T-helper 1 cell treated with Interleukin-12 subunit alpha and Interleukin-12 subunit beta and Interleukin-4 antibody, amounts not matched to agents 30 μg/mL and 1 μg/mL, for 36 hours (primary cell): Measurements from ENCODE around the gene CFAP97D1.

ENCODE experiments used
- H3K27ac Mint-ChIP-seq: one replicate; pipeline ENCODE4 v1.8.0; 2021; ENCODE audit warnings: mild to moderate bottlenecking, mixed read lengths
- H3K27me3 Mint-ChIP-seq: one replicate; pipeline ENCODE4 v1.8.0; 2021; ENCODE audit warnings: low read depth, mixed read lengths
- H3K36me3 Mint-ChIP-seq: one replicate; pipeline ENCODE4 v1.8.0; 2021; ENCODE audit warnings: low read depth, mixed read lengths
- H3K4me1 Mint-ChIP-seq: one replicate; pipeline ENCODE4 v1.8.0; 2021; ENCODE audit warnings: low read depth, mixed read lengths
- H3K4me3 Mint-ChIP-seq: one replicate; pipeline ENCODE4 v1.8.0; 2021; ENCODE audit warnings: mild to moderate bottlenecking, moderate library complexity, mixed read lengths
- H3K9me3 Mint-ChIP-seq: one replicate; pipeline ENCODE4 v1.8.0; 2021; ENCODE audit warnings: mixed read lengths

The CFAP97D1 gene

DNA sequence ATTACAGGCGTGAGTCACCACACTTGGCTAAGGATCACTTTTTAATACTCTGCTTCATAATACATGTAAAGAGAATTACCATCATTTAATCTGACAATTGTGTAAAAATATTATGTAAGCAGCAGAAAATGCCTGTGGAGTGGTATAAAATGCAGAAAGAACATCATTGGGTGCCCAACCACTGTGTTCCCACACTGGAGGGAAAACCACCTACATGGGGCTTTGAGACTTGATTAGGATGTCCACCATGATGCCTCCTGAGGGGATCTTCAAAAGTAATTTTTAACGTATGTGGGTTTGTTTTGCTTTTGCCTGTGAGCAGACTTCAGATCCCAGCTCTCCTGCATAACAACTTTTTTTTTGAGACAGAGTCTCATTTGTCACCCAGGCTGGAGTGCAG is 18.8 kb downstream of the CFAP97D1 start:
- peaks cover 41% of the 10 kb centered on the region for H3K27me3 Mint-ChIP-seq
- no peak overlapping the region for H3K27ac Mint-ChIP-seq
- no peak overlapping the region for H3K4me3 Mint-ChIP-seq
- H3K9me3 Mint-ChIP-seq: no peaks in the 10 kb centered on the region
- no peaks in the 10 kb centered on the region for H3K36me3 Mint-ChIP-seq
- no peaks in the 10 kb centered on the region for H3K4me1 Mint-ChIP-seq

DNA sequence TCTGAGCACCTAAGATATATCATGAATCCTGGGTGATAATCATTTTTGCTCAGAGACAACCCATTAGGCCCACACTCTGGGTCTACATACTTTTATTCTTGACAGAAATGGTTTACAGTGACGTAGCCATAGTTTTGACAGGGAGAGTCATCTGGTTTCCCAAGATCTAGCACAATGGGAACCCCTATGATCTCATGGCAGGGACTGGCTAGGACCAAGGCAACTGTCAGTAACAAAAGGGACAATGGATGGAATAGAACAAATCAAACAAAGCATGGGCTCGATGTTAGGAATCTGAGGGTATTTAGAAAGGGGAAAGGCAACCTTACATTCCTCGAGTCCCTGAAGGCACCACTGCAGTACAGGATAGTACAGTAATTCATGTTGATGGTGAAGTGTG is 20.5 kb downstream of the CFAP97D1 start:
- peaks cover 42% of the 10 kb centered on the region for H3K27me3 Mint-ChIP-seq

DNA sequence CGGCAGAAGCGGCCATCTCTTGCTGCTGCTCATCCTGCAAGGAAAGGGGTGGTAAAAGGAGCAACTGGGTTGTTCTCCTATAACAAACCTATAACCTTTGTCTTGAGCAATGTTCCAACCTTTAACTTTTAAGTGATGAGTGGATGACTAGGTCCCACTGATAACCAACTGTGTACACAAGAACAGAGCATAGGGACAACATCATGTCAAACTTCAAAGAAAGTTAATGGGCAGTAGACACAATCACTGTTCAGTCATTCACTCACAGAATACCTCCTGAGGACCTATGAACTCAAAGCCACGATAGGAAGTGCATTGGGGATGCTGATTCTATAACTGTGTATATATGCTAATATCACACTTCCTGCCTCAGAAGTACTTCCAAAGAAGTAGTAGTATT is 21.6 kb downstream of the CFAP97D1 start:
- no peaks in the 10 kb centered on the region for H3K4me1 Mint-ChIP-seq

More for the DNA sequence above, 20.5 kb downstream of the CFAP97D1 start:
- H3K36me3 Mint-ChIP-seq: no peaks in the 10 kb centered on the region
- no peaks in the 10 kb centered on the region for H3K9me3 Mint-ChIP-seq
- no peaks in the 10 kb centered on the region for H3K4me1 Mint-ChIP-seq
- H3K4me3 Mint-ChIP-seq: no peak overlapping the region
- H3K27ac Mint-ChIP-seq: no peak overlapping the region

DNA sequence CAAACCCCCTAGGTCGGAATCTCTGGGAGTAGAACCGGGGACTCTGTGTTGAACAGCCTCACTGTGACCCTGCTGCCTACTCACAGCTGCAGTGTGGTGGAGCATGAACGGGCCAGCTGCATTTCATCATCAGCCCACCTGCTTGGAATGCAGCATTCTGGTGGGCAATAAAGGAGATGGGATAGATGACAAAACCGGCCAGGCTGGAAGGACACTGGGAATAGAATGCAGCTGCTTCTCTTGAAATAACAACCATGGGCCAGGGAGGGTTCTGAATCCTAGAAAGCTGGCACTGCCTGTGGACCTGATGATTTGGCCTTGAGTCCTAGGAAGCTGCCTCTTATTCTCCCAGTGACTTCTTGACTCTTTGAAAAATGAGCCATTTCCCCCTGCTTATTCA is 23.5 kb downstream of the CFAP97D1 start:
- Mint-ChIP-seq H3K4me3 (no peak overlapping the region), H3K27me3 (peaks cover 35% of the 10 kb centered on the region), H3K27ac (no peak overlapping the region), H3K36me3 (no peaks in the 10 kb centered on the region), H3K9me3 (no peaks in the 10 kb centered on the region), H3K4me1 (no peaks in the 10 kb centered on the region)

More for the DNA sequence above, 21.6 kb downstream of the CFAP97D1 start:
- H3K36me3 Mint-ChIP-seq: no peaks in the 10 kb centered on the region
- H3K27ac Mint-ChIP-seq: no peak overlapping the region
- no peak overlapping the region for H3K4me3 Mint-ChIP-seq
- H3K9me3 Mint-ChIP-seq: no peaks in the 10 kb centered on the region
- peaks cover 35% of the 10 kb centered on the region for H3K27me3 Mint-ChIP-seq

DNA sequence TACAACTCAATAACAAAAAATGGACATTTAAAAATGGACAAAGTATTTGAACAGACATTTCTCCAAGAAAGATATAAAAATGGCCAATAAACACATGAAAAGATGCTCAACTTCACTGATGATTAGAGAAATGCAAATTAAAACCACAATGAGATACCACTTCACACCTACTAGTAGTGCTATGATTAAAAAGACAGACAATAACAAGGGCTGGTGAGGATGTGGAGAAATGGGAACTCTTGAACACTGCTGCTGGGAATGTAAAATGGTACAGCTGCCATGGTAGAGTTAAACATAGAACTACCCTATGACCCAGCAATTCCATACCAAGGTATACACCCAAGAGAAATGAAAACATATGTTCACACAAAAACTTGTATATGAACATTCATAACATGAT is 24.9 kb downstream of the CFAP97D1 start:
- H3K4me3 Mint-ChIP-seq: no peak overlapping the region
- H3K27me3 Mint-ChIP-seq: peaks cover 35% of the 10 kb centered on the region
- no peak overlapping the region for H3K27ac Mint-ChIP-seq
- no peaks in the 10 kb centered on the region for H3K4me1 Mint-ChIP-seq
- no peaks in the 10 kb centered on the region for H3K9me3 Mint-ChIP-seq
- H3K36me3 Mint-ChIP-seq: no peaks in the 10 kb centered on the region

DNA sequence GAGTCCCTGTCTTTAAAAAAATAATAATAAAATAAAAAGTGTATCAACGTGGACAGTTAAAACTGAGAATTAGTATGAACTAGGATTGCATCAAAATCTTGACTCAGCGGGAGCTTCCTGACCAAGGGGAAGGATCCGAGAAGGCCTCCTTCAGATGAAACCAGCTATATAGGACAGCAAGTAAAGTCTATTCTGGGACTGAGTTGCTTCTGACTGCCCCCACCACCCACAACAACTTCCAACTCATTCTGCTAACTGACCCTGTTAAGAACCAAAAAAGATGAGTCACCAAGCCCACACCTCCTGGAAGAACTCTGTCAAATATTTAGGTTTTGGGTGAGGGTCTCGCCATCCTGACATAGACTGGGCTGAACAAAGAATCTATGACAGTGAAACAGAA is 27.8 kb downstream of the CFAP97D1 start:
- H3K27me3 Mint-ChIP-seq: peaks cover 30% of the 10 kb centered on the region
- no peak overlapping the region for H3K27ac Mint-ChIP-seq
- no peaks in the 10 kb centered on the region for H3K9me3 Mint-ChIP-seq
- H3K36me3 Mint-ChIP-seq: no peaks in the 10 kb centered on the region
- H3K4me1 Mint-ChIP-seq: no peaks in the 10 kb centered on the region
- H3K4me3 Mint-ChIP-seq: no peak overlapping the region

DNA sequence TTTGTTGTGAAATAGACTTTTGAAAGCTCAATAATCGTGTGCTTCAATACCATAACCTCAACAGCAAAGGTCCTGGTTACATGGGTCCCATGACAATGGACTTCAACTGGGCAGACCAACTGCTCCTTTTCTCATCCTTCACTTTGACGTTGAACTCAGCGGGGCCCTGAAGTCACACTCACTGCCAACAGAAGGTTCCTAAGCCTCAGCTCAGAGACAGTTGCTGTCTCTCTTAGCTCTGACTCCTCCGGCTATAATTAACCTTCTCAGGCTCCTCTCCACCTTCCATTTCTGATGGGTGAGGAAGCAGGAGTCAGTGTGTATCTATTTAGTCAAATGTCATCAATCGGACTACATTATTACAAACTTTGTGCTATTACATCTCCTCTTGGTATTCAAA is 28.9 kb downstream of the CFAP97D1 start:
- no peaks in the 10 kb centered on the region for H3K9me3 Mint-ChIP-seq
- H3K36me3 Mint-ChIP-seq: no peaks in the 10 kb centered on the region
- H3K27me3 Mint-ChIP-seq: peaks cover 20% of the 10 kb centered on the region
- no peak overlapping the region for H3K4me3 Mint-ChIP-seq
- no peak overlapping the region for H3K27ac Mint-ChIP-seq
- no peaks in the 10 kb centered on the region for H3K4me1 Mint-ChIP-seq

DNA sequence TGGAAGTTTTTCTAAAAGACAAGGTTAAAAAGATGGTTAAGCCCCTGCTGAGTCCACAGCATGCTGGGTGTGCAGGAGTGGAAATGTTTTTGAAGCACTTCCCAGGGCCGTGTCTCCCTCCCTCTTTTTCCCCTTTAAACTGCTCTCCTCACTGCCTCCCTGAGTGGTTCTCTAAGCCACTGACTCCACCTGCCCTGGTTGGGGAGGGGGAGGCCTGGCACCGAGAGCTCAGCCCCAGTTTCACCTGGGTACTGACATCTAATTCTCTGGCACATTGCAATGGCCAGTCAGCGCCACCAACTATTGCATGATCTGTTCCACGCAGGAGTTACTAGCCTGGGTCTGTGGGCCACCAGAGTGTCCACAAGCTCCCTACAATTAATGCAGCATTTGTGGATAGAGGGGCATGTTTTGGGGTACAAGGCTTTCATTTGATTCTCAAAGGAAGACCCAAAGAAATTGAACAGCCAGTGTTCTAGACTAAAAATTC is 30.0 kb downstream of the CFAP97D1 start:
- peaks cover 11% of the 10 kb centered on the region for H3K27me3 Mint-ChIP-seq
- no peaks in the 10 kb centered on the region for H3K4me1 Mint-ChIP-seq
- no peaks in the 10 kb centered on the region for H3K36me3 Mint-ChIP-seq
- H3K9me3 Mint-ChIP-seq: no peaks in the 10 kb centered on the region
- no peak overlapping the region for H3K4me3 Mint-ChIP-seq
- no peak overlapping the region for H3K27ac Mint-ChIP-seq

DNA sequence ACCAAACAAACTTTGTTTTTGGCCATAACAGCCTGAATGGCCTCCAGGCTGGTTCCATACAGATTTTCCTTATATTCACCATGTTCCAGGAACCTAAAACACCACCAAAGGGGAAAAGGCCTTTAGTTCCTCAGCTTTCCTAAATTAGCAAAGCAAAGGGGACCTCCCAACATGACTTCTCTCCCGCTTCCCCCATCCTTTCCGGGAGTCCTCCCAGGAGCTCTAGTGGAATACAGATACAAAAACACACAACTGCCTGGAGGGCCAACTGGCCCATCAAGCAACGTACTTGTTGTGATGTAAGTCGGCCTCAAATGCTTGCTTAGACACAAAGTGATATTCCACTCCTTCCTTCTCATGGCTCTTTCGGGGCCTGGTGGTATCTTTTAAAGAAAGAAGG is 30.6 kb downstream of the CFAP97D1 start:
- Mint-ChIP-seq H3K4me1 (no peaks in the 10 kb centered on the region), H3K36me3 (no peaks in the 10 kb centered on the region), H3K27ac (no peak overlapping the region), H3K27me3 (peaks cover 10% of the 10 kb centered on the region), H3K4me3 (no peak overlapping the region), H3K9me3 (no peaks in the 10 kb centered on the region)

DNA sequence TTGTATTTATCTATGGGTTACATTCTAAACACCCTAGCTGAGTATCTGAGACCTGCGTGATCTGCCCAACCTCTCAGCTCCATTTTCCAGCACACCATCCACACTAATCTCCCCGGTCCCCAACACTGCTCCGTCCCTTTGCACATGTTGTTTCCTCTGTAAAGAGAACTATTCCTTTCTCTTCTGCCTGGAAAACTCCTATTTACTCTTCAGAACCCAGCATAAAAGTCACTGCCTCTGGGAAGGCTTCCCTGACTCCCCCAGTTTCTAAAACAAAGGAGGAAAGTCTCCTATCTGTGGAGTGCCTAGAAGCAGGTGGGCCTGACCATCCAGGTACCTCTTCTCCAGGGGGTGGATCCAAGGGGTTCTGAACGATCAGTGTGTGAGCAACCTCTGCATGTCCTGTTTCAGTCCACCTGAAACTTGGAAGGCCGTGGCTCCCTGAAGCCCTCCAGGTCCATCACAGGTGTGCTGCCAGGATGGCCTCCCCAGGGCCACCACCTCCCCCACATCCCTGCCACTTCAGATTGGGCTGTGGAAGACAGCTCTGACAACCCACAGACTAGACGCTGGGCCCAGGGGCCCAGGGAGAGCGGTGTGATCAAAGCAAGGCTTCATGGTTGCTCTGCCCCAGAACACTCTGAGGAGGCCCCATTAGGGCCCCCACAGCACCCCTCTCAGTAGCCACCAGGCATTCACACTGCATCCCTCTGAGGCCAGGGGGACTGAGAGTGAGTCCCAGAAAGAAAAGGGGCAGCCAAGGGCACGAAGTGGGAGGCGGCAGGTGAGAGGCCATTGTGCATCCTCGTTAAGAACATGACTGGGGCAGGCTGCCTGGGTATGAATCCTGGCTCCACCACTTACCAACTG is 32.4 kb downstream of the CFAP97D1 start:
- Mint-ChIP-seq H3K27ac (no peak overlapping the region), H3K9me3 (no peaks in the 10 kb centered on the region), H3K36me3 (no peaks in the 10 kb centered on the region), H3K4me1 (no peaks in the 10 kb centered on the region), H3K27me3 (peaks cover 10% of the 10 kb centered on the region), H3K4me3 (no peak overlapping the region)

DNA sequence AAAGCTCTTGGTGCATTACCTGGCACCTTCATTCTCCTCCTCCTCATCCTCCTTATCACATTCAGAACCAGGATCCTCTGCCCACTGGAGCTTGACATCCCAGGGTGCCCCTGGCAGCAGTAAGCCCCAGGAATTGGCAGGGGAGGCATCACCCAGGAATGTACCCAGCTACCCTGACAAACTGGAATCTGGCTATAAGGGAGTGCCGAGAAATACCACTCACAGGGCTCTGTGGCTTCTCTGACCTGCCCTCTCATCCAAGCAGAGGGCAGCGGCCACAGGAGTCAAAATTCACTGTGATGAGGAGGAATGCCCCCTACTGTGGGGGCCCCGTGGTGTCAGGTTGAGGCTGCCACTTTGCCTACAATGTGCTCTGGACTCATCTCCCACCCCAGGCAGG is 33.2 kb downstream of the CFAP97D1 start:
- H3K27me3 Mint-ChIP-seq: peaks cover 10% of the 10 kb centered on the region
- H3K36me3 Mint-ChIP-seq: no peaks in the 10 kb centered on the region
- H3K4me1 Mint-ChIP-seq: no peaks in the 10 kb centered on the region
- no peak overlapping the region for H3K4me3 Mint-ChIP-seq
- no peak overlapping the region for H3K27ac Mint-ChIP-seq
- no peaks in the 10 kb centered on the region for H3K9me3 Mint-ChIP-seq

DNA sequence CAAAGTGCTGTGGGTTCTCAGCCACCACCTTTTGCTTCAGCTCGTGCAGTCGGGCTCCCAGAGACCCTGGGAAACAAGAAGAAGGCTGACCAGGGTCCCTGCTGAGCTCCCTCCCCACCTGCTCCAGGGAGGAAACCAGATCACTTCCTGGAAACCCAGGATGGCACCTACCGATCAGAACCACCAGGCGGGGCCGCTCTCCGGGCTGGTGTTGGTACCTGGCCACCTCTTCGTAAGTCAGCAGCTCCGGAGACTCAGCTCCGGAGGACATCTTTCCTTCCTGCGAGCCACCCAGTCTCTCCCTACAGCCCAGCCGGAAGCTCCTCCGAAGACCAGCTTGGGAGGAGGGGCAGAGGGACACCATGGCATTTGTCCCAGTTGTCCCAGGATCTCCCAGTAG is 33.8 kb downstream of the CFAP97D1 start:
- H3K27me3 Mint-ChIP-seq: peaks cover 10% of the 10 kb centered on the region
- H3K27ac Mint-ChIP-seq: no peak overlapping the region
- H3K4me1 Mint-ChIP-seq: no peaks in the 10 kb centered on the region
- no peaks in the 10 kb centered on the region for H3K36me3 Mint-ChIP-seq
- H3K9me3 Mint-ChIP-seq: no peaks in the 10 kb centered on the region
- H3K4me3 Mint-ChIP-seq: no peak overlapping the region

DNA sequence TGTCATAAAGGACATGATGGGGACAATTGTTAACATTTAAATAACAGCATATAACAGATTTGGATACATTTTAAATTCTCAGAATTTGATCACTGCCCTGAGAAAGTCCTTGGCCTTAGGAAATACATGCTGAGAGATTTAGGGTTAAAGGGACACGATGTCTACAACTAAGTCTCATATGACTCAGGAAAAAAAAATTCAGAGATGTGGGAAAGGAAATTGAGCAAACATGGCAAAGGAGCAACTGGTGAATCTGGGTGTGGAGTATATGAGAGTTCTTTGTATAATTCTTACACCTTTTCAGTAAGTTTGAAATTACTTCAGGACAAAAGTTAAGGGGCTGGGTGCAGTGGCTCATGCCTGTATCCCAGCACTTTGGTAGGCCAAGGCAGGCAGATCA is 34.5 kb downstream of the CFAP97D1 start:
- Mint-ChIP-seq H3K27ac (no peak overlapping the region), H3K4me3 (no peak overlapping the region)

DNA sequence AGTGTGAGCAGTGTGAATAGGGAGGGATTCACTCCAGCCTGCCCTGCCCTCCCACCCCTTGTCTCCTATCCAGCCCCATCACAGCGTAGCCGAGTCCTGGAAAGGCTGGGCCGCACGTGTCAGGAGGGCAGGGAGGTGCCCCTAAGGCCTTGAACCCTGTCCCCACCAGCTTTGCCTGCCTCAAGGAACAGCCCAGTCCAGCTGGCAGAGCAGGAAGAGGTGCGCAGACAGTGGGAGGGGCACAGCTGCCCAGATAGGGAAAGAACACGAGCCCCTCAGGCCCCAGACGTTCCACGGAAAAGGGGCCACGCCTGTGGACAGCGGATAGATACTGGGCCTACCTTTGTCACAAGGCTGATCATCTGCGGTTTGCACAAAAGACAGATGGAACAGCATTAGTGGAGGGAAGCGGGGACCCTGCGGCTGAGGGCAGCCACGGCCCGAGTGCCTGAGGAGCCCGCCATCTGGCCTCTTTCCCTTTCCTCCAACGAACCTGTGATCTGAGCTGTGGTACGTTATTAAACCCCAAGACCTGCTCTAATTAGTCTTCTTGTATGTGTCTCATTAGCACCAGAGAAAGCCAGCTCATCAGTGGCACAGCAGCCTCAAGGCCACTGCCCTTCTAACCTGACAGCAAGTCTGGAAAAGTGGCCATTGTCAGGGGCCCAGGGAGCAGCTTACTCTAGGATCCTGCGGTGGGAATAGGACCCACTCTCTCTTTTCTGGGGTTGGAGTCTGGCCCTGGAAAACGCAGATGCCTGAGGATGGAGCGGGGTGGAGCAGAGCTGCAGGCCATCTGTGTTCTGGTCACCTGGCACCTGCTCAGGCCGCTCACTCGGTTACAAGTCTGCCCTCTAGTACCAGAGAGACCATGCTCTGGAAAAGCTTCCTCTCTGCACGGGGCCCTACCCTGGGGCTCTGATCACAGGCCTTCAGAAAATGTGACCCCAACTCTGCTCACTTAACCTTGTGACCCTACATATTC is 36.4 kb downstream of the CFAP97D1 start:
- no peaks in the 10 kb centered on the region for H3K9me3 Mint-ChIP-seq
- H3K27me3 Mint-ChIP-seq: no peaks in the 10 kb centered on the region
- H3K27ac Mint-ChIP-seq: no peak overlapping the region
- H3K36me3 Mint-ChIP-seq: no peaks in the 10 kb centered on the region
- no peak overlapping the region for H3K4me3 Mint-ChIP-seq
- no peaks in the 10 kb centered on the region for H3K4me1 Mint-ChIP-seq

More for the DNA sequence above, 34.5 kb downstream of the CFAP97D1 start:
- peaks cover 10% of the 10 kb centered on the region for H3K27me3 Mint-ChIP-seq
- H3K36me3 Mint-ChIP-seq: no peaks in the 10 kb centered on the region
- H3K4me1 Mint-ChIP-seq: no peaks in the 10 kb centered on the region
- H3K9me3 Mint-ChIP-seq: no peaks in the 10 kb centered on the region
